GM13977 (cell line): ENCODE data around the gene KRT4.

Experiments used
- DNase-seq: peaks from one replicate; pipeline ENCODE4 v3.0.0; 2012; ENCODE audit warnings: low spot score
- CTCF ChIP-seq: IDR thresholded peaks from 2 replicates; pipeline ENCODE4 v1.5.1; 2012; ENCODE audit warnings: mild to moderate bottlenecking, control low read depth; ENCODE audit not compliant: insufficient read depth; ENCODE audit errors: extremely low read depth, missing control alignments
- in situ Hi-C: fragments of 300-500 bp; cut with MboI; formaldehyde crosslinking; loops from one replicate; pipeline ENCODE4 v1.12.0; 2022; ENCODE audit warnings: low sequenced_read_pairs, low pct_unique_long_range_greater_than_20kb, mixed read lengths, inconsistent platforms; ENCODE audit not compliant: unreplicated experiment

Gene KRT4

GRCh38 chr12:52788192-52788875 is 25.6 kb downstream of the KRT4 start:
- DNase-seq, result no peak
- no peak for TF ChIP-seq CTCF
- in situ Hi-C loops, result no loop called here

GRCh38 chr12:52787324-52788191 is 26.4 kb downstream of the KRT4 start:
- in situ Hi-C loops, result no loop called here
- no peak for DNase-seq
- TF ChIP-seq CTCF, result no peak

GRCh38 chr12:52784909-52785308 is 29.0 kb downstream of the KRT4 start:
- no peak for DNase-seq
- TF ChIP-seq CTCF, result no peak
- in situ Hi-C loops, result no loop called here

- no peak for TF ChIP-seq CTCF
- in situ Hi-C loops, result no loop called here
- no peak for DNase-seq
Observed at GRCh38 chr12:52783563-52784316, 30.2 kb downstream of the KRT4 start.

GRCh38 chr12:52782502-52782901 is 31.4 kb downstream of the KRT4 start:
- DNase-seq, result no peak
- TF ChIP-seq CTCF, result no peak
- in situ Hi-C loops, result no loop called here

GRCh38 chr12:52781399-52782082 is 32.4 kb downstream of the KRT4 start:
- TF ChIP-seq CTCF, result no peak
- in situ Hi-C loops, result no loop called here
- DNase-seq, result no peak
